NT2/D1 (cell line): ENCODE data around the gene EFCAB8.
"Not testable (repeated sequence)": the region's sequence is repeated elsewhere in the genome, so short reads cannot be mapped to it uniquely, and the experiment has no call there.

ENCODE experiments used
- DNase-seq: peaks from one replicate; pipeline ENCODE4 v3.0.0-alpha.2; 2011; ENCODE audit warnings: low read depth, low spot score
- H3K27me3 ChIP-seq: 2 replicates; pipeline ENCODE4 v1.6.0; 2011; ENCODE audit warnings: mild to moderate bottlenecking; ENCODE audit not compliant: insufficient read length, insufficient read depth
- H3K36me3 ChIP-seq: 2 replicates; pipeline ENCODE4 v1.6.1; 2011; ENCODE audit warnings: mild to moderate bottlenecking, low read length, mixed read lengths; ENCODE audit not compliant: insufficient read depth, insufficient read length
- H3K4me1 ChIP-seq: 2 replicates; pipeline ENCODE4 v1.5.1; 2011; ENCODE audit not compliant: insufficient read depth, insufficient read length
- H3K4me3 ChIP-seq: 2 replicates; pipeline ENCODE4 v1.5.1; 2011; ENCODE audit warnings: low read depth; ENCODE audit not compliant: insufficient read length
- H3K9ac ChIP-seq: 2 replicates; pipeline ENCODE4 v1.6.0; 2011; ENCODE audit warnings: low read depth; ENCODE audit not compliant: insufficient read length
- H3K9me3 ChIP-seq: 2 replicates; pipeline ENCODE4 v1.5.1; 2011; ENCODE audit warnings: mild to moderate bottlenecking, low read length; ENCODE audit not compliant: insufficient read depth
- SUZ12 ChIP-seq: IDR thresholded peaks from 2 replicates; pipeline ENCODE4 v1.6.1; 2011; ENCODE audit not compliant: insufficient read length, insufficient read depth; ENCODE audit errors: extremely low read depth
- YY1 ChIP-seq: IDR thresholded peaks from 2 replicates; pipeline ENCODE4 v1.6.1; 2011; ENCODE audit not compliant: insufficient read length, insufficient read depth
- ZNF274 ChIP-seq: IDR thresholded peaks from 2 replicates; pipeline ENCODE4 v1.6.1; 2011; ENCODE audit warnings: mild to moderate bottlenecking, low read depth, low read length

Gene EFCAB8

DNA sequence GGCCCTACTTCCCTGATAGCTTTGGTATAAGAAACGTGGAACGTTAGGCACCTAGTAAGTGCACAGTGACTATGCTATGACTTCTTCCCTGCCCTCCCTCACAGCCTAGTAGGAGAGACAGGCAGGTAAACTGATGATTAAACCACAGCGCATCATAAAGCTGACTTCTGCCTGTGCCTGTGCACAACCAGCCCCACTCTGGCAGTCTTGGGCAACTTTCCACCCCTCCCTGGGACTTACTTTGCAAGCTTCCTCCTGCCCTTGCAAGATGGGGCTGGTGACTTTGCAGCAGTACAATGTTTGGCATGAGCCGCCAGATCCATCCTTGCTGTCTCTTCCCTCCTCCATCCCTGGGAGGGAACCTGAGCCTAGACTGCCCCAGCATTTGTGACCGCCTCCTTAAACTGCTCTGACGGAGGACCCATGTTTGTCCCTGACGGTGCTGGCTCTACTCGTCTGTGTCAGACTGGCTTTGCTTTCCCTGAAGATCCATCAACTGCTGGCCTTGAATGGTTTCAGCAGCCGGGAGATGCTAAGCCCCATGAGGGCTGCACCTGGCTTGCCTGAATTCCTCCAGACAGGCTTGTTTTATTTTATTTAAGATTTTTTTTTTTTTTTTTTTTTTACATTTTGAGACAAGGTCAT is 36.1 kb downstream of the EFCAB8 start:
- H3K4me1 ChIP-seq, result peaks cover 8% of the 10 kb centered on the region
- no peak overlapping the region for H3K4me3 ChIP-seq
- H3K36me3 ChIP-seq, result no peaks in the 10 kb centered on the region
- no peaks in the 10 kb centered on the region for H3K9me3 ChIP-seq
- TF ChIP-seq ZNF274, result no peak
- no peak for TF ChIP-seq SUZ12
- no peak for TF ChIP-seq YY1
- H3K27me3 ChIP-seq, result no peaks in the 10 kb centered on the region
- no peak for DNase-seq
- H3K9ac ChIP-seq, result no peak overlapping the region

DNA sequence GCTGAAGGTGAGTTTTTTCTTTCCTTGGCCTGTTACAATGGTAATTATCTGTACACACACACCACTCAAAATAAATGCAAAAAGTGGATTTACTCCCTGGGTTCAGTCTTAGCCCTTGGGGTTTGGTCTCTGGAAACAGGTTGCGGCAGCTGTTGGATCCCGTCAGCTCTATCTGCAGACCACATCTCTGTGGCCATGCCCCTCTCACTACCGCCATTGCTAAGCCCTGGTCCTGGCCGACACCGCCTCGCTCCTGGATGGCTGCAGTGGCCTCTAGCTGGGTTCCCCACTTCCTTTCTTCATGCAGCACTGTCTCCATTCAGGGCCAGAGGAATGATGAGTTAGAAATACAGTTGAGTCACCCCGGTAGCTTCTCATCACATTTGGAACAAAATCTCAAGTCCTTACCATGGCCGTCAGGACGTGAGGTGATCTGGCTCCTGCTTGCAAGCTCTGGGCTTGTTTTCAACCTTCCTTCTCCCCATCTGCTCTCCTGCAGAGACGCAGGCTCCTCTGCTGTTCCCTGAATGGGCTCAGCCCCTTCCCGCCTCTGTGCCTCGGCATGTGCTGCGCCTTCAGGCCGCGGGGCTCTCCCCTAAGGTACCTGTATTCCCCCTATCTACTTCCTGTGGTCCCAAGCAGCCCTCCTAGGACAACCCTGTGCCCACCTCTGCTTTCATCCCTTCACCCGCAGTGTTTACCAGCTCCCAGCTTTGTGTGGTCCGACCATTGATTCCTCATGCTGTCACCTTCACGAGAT is 38.0 kb downstream of the EFCAB8 start:
- Histone ChIP-seq H3K4me1 (peaks cover 10% of the 10 kb centered on the region), H3K9ac (no peak overlapping the region)
- no peak for DNase-seq

DNA sequence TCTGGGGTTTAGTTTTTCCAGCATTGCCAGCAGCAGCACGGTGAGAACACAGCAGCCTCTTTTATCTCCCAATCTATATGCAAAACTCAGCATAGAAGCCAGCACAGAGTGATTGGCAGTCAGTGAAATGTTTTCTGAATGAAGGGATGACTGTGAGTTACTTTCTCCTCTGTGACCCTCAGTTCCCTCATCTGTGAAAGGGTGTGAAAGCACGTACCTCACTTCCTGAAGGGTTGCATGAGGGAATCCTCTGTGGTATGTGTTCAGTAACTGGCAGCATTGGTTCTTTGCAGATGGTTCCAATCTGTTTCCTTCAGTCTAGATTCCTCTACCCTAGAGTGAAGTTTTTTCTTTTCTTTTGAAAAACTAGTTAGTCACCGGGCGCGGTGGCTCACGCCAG is 40.0 kb downstream of the EFCAB8 start:
- peaks cover 11% of the 10 kb centered on the region for H3K4me1 ChIP-seq
- no peak for DNase-seq
- H3K27me3 ChIP-seq, result no peaks in the 10 kb centered on the region
- H3K9me3 ChIP-seq, result no peaks in the 10 kb centered on the region
- H3K9ac ChIP-seq, result no peak overlapping the region
- no peak for TF ChIP-seq ZNF274
- TF ChIP-seq SUZ12, result no peak
- no peak for TF ChIP-seq YY1
- H3K36me3 ChIP-seq, result no peaks in the 10 kb centered on the region
- no peak overlapping the region for H3K4me3 ChIP-seq

More for the DNA sequence above, 38.0 kb downstream of the EFCAB8 start:
- H3K36me3 ChIP-seq, result no peaks in the 10 kb centered on the region
- H3K4me3 ChIP-seq, result no peak overlapping the region
- H3K27me3 ChIP-seq, result no peaks in the 10 kb centered on the region
- H3K9me3 ChIP-seq, result no peaks in the 10 kb centered on the region
- TF ChIP-seq YY1, result no peak
- no peak for TF ChIP-seq ZNF274
- no peak for TF ChIP-seq SUZ12

DNA sequence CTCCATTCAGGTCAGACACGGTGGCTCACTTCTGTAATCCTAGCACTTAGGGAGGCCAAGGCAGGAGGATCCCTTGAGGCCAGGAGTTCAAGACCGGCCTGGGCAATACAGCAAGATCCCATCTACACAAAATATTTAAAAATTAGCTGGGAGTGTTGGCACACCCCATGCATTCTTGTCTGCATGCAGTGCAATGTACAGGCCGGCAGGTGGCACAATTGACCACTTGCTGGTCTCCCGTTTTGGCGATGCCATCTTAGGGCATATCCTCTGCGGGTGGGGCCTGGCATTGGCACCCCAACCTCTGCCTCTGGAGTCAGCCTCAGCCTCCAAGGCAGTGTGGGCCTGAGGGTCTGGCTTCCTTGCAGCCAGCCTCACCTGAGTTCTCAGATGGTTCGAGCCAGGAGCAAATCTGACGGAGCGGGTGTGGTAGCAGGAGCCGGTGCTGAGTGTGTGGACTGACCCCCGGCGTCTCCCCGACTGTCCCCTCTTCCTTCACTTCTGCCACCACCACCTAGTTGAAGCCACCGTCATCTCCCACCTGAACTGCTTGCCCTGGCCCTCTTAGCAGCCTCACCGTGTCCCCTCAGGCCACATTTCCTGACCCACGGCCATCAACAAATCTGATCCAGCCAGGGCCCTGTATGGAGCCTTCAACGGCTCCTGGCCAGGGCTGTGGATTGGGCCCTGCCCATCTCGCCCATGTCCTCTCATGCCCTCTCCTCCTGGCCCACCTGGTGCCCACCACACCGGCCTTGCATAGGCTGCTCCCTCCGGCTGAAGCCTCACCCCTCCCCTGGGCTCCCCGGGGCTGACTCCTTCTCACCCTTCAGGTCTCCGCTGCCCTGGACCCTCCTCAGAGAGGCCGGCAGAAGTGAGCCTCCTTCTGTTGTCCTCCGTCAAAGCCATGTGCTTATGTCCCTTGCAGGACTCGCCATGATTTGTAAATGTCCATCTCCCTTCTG is 44.0 kb downstream of the EFCAB8 start:
- H3K9me3 ChIP-seq, result no peaks in the 10 kb centered on the region
- H3K4me3 ChIP-seq, result no peak overlapping the region
- H3K4me1 ChIP-seq, result peaks cover 10% of the 10 kb centered on the region
- TF ChIP-seq SUZ12 (no peak), ZNF274 (no peak), YY1 (no peak)
- H3K36me3 ChIP-seq, result no peaks in the 10 kb centered on the region
- no peak for DNase-seq
- no peak overlapping the region for H3K9ac ChIP-seq
- no peaks in the 10 kb centered on the region for H3K27me3 ChIP-seq

DNA sequence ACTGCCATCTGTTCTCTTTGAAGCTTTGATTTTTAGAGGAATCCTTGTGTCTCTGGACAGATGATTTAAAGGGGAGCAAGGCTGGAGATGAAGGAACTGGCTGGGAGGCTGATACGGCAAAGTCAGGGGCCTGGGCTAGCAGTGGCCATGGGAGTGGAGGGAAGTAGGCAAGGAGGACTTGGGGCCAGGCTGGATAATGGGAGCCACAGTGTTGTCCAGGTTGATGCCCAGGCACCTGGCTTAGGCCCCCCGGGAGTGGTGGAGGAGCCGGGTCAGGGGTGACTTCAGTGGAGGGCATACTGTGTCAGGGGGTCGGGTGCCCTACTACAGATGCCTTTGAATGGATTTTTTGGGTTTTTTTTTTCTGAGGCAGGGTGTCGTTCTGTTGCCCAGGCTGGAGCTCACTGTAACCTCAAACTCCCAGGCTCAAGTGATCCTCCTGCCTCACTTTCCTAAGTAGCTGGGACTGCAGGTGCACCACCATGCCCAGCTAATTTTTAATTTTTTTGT is 45.0 kb downstream of the EFCAB8 start:
- Histone ChIP-seq H3K9ac (no peak overlapping the region), H3K9me3 (no peaks in the 10 kb centered on the region), H3K4me3 (no peak overlapping the region), H3K36me3 (no peaks in the 10 kb centered on the region), H3K27me3 (no peaks in the 10 kb centered on the region), H3K4me1 (peaks cover 7% of the 10 kb centered on the region)
- TF ChIP-seq SUZ12 (no peak), ZNF274 (no peak), YY1 (no peak)
- no peak for DNase-seq

DNA sequence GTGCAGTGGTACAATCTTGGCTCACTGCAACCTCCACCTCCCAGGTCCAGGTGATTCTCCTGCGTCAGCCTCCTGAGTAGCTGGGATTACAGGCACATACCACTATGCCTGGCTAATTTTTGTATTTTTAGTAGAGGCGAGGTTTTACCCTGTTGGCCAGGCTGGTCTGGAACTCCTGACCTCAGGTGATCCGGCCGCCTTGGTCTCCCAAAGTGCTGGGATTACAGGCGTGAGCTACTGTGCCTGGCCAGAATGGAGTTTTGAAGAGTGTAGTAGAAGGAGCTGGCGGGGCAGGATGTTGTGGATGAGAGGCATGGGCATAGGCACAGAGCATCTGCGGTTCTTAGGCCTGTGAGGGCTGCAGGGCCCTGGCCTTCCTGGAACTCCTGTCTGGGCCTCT is 46.0 kb downstream of the EFCAB8 start:
- DNase-seq, H3K36me3 ChIP-seq: not testable (repeated sequence)

DNA sequence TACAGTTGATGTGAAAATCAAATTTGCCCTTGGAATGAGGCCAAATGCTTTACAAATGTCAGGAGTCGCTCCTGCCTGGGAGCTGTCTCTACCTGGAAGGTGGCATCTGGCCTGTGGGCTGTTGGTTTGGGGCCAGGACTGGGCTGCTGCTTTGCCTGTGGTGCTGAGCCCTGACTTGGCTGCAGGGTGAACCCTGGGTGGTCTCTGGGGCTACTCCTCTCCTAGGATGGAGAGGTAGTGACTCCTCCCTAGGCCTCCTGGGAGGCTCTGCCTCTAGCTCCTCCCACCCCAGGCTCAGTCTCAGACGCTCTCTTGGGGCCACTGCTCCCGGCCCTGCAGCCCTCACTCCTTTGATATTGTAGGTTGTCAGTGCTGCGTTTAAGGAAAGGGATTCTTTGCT is 47.5 kb downstream of the EFCAB8 start:
- no peaks in the 10 kb centered on the region for H3K36me3 ChIP-seq
- H3K9me3 ChIP-seq, result no peaks in the 10 kb centered on the region
- TF ChIP-seq SUZ12 (no peak), ZNF274 (no peak), YY1 (no peak)
- H3K4me1 ChIP-seq, result peaks cover 5% of the 10 kb centered on the region
- no peaks in the 10 kb centered on the region for H3K27me3 ChIP-seq
- DNase-seq, result no peak
- H3K4me3 ChIP-seq, result no peak overlapping the region
- no peak overlapping the region for H3K9ac ChIP-seq

More for the DNA sequence above, 46.0 kb downstream of the EFCAB8 start:
- not testable (repeated sequence) for H3K9ac ChIP-seq, H3K4me3 ChIP-seq, H3K27me3 ChIP-seq, H3K4me1 ChIP-seq, H3K9me3 ChIP-seq
